ENCODE data around the gene AGAP3. TPM values are rescaled to one million over a fixed set of nuclear protein-coding genes. Genes with fewer than 3 reads are reported as not detected.

The AGAP3 gene
- total RNA-seq, 1 donor: 95.9 TPM

DNA sequence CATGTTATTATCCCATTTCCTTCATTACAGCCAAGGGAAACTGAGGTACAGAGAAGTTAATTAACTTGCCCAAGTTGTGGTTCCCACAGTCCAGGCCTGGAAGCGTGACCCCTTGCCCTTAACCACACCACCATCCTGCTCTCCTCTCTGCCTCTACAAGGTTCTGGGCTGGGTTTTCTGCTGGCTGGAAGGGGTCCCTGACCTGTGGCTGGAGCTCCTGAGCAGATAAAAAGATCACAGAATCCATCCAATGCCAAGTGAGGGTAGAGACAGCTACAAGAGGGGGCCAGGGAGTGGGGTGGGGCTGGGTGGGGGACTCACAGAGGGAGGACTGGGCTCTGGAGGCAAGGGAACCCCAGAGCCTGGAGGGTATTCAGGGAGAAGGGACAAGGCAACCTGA is 91.0 kb downstream of the AGAP3 start:
- no peak for DNase-seq (ENCODE audit: low read depth in 2 of 3, low spot score in 2 of 3)

DNA sequence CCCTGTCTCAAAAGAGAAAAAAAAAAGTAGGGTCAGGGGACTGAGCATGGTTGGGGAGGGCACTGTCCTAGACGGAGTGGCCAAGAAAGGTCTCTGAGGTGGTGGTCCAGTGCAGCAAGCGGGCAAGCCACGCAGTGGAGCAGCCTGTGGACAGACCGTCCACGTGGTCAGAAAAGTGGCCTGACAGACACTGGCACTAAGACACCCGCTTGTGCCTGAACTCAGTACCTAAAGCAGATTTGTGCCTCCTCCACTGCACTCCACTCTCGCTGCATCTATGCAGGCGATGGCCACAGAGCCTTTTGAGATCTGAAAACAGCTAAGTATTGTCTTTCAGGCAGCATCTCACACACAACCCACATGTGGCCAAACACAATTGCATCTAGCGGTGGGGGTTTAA is 92.0 kb downstream of the AGAP3 start:
- DNase-seq (ENCODE audit: low read depth in 2 of 3, low spot score in 2 of 3): no peak

DNA sequence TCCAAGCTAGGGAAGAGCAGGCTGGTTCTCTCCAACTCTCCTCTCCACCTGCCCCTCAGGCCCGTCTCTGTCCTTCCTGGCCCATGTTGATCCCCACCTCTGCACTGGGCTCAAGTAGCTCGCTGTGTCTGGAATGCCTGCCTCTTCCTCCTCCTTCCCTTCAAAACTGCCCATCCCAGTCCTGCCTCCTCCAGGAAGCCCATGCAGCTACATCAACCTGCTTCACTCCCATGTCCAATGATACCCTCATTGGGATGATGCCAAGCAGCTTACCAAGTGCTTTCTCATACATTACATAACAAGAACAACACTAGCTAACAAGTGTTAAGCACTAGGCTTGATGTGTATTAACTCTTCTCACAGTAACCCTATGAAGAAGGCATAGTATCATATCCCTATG is 92.6 kb downstream of the AGAP3 start:
- DNase-seq (ENCODE audit: low read depth in 2 of 3, low spot score in 2 of 3): no peak

- DNase-seq (ENCODE audit: low read depth in 2 of 3, low spot score in 2 of 3): no peak
Measured at GRCh38 chr7:151179287-151179860, 93.1 kb downstream of the AGAP3 start.

- DNase-seq (ENCODE audit: low read depth in 2 of 3, low spot score in 2 of 3): no peak
Measured at GRCh38 chr7:151179946-151180345, 93.7 kb downstream of the AGAP3 start.

DNA sequence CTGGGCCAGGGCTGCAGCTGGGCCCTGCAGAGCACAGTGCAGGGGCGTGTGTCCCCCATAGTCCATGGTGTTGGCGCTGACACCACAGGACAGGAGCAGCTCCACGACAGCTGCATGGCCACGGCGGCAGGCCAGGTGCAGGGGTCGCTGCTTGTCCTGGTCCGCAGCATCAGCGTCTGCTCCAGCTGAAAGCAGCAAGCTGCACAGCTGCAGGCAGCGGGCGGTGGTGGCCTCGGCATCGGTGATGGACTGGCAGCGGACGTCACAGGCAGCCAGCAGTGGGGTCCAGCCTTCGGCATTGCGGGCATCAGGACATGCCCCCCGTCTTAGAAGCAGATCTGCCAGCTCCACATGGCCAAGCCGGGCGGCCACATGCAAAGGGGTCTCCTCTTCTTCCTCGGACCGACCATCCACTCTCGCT is 94.7 kb downstream of the AGAP3 start:
- no peak for DNase-seq (ENCODE audit: low read depth in 2 of 3, low spot score in 2 of 3)

DNA sequence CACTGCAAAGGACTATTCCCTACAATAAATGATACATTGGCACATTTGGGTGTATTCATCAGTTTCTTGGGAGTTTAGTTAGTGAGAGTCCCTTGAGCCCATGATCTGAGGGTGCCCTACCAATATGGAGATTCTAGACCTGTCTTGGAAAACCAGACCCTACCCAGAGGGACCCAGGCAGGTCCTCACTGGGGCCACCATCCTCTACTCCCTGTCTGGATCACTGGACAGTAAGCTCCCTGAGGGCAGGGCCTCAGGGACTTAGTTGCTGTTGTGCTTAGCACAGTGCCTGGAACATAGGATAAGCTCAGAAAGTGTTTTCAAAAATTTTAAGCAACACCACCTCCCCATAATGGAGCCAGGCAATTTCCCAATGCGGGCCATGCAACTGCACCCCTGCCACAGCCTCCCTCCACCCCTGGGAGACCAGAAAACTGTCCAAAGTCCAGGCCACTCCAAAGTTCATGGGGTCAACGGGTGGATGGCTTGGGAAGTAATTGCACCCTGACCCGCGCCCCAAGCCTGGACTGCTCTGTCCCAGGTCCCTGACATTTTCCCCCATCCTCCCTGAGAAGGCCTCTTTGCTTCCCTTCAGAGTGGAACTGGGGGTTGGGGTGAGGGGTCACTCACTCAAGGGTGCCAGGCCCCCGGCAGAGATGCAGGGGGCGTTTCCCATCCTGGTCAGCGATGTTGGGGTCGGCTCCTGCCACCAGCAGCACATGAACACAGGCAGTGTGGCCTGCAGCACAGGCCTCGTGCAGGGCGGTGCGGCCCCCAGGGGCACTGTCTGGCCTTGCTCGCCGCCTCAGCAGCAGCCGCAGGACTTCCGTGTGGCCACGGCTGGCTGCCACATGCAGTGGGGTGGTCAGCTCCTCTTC is 99.7 kb downstream of the AGAP3 start:
- DNase-seq (ENCODE audit: low read depth in 2 of 3, low spot score in 2 of 3): no peak

GRCh38 chr7:151186640-151187408 is 100.5 kb downstream of the AGAP3 start, which contains the start of gene ASB10:
Gene ASB10, minus strand, starts transcription at chr7:151187250. Its CDS starts 120 bp downstream, at chr7:151187130.
- DNase-seq (ENCODE audit: low read depth in 2 of 3, low spot score in 2 of 3): no peak

DNA sequence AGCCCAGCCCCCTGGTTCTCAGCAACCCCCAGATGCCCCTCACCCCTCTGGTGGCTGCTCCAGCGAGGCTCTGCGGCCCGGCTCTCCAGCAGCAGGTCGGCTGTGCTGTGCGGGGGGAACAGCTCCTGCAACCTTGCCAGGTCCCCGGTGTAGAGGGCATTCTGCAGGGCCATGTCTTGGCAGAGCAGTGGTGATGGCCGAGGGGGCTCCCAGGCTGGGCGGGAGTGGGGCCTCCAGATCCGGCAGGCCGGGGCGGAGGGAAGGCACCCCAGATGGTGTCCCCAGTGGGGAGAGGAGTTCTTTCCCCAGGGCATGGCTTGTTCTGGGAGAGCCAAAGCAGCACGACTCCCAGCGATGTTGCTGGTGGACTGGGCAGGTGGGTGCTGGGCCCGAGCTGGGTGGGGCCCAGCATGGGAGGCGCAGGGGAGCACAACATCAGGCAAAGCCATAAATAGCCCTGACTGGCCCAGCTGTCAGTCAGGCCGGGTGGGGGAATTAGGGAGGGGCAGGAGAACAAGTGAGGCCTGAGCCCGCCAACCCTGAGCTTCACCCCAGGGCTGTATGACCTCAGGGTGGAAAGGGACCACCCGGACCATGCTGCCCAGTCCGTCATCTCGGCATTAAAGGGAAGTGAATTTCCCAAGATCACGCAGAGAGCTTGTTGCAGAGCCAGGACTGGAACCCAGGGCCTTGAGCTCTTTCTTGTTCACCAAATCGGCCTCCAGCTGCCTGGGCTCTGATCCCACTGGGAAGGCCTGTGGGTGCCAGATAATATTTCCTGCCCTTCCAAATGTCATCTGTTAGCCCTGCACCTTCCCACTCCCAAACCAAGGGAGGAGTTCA is 101.4 kb downstream of the AGAP3 start:
- DNase-seq (ENCODE audit: low read depth in 2 of 3, low spot score in 2 of 3): no peak

DNA sequence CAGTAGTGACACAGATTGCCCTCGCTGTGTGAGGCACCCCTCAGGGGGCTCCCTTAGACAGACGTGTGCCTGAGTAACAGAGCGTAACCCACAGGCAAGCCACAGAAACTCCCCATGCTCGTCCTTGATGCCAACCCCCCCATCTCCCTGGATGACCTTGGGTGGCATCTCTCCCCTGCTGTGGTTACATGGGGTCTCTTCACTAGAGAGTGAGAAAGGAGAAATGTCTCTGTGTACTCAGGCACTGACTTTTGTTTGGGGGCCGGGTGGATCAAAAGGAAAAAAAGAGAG is 101.9 kb downstream of the AGAP3 start:
- no peak for DNase-seq (ENCODE audit: low read depth in 2 of 3, low spot score in 2 of 3)

- DNase-seq (ENCODE audit: low read depth in 2 of 3, low spot score in 2 of 3): no peak
Measured at GRCh38 chr7:151189038-151189437, 102.8 kb downstream of the AGAP3 start.

- no peak for DNase-seq (ENCODE audit: low read depth in 2 of 3, low spot score in 2 of 3)
Measured at GRCh38 chr7:151191544-151191943, 105.3 kb downstream of the AGAP3 start.

GRCh38 chr7:151192002-151192539 is 105.8 kb downstream of the AGAP3 start:
- DNase-seq (ENCODE audit: low read depth in 2 of 3, low spot score in 2 of 3): no peak

DNA sequence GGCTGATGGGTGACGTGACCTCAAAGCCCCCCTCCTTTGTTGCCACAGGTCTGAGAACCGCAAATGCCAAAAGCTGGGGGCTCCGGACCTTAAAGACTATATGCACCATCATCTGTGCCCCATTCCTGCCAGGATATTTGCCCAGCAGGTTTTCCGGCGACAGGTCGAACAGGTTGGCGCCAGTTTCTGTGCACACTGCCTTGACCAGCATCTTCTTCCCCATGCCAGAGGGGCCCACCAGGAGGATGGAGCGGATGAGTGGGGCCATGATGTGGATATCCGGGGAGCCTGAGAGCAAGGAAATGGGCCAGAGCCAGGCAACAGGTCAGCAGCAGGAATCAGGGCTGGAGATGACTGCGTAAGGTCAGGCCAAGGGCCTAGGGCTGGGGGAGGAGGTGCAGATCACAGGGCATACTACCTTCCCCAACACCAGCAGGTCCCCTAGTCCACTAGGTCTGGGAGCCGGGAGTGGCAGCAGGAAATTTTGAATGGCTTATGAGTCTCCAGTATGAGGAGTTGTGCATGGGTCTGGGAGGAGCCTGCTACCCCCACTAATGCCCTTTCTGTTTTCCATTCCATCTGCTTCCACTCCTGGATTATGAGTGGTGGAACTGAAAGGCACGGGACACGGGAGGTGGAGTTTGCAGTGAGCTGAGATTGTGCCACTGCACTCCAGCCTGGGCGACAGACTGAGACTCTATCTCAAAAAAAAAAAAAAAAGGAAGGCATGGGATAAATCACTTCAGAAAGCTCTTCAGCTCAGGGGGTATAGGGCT is 107.1 kb downstream of the AGAP3 start:
- no peak for DNase-seq (ENCODE audit: low read depth in 2 of 3, low spot score in 2 of 3)

Other genes with a start within 250 kb of the AGAP3 start
- 1.1 TPM for gene AOC1, start 234.0 kb upstream of the AGAP3 start, total RNA-seq
- gene KCNH2, start 108.2 kb upstream of the AGAP3 start, total RNA-seq: 53.9 TPM
- 0.27 TPM for gene NOS3, start 95.5 kb upstream of the AGAP3 start, total RNA-seq
- gene ATG9B, start 62.0 kb upstream of the AGAP3 start, total RNA-seq: 2.7 TPM
- gene ABCB8, start 58.0 kb upstream of the AGAP3 start, total RNA-seq: 27.5 TPM
- 0.54 TPM for gene ASIC3, start 37.9 kb upstream of the AGAP3 start, total RNA-seq
- gene CDK5, start 28.6 kb upstream of the AGAP3 start, total RNA-seq: 17.5 TPM
- gene SLC4A2, start 26.9 kb upstream of the AGAP3 start, total RNA-seq: 41.5 TPM
- gene FASTK, start 5.7 kb upstream of the AGAP3 start, total RNA-seq: 64.4 TPM
- gene TMUB1, start 3.0 kb upstream of the AGAP3 start, total RNA-seq: 25.6 TPM
- gene GBX1, start 81.2 kb downstream of the AGAP3 start, total RNA-seq: not detected
- gene ASB10, start 100.8 kb downstream of the AGAP3 start, total RNA-seq: not detected
- not detected for gene H2BK1, start 124.0 kb downstream of the AGAP3 start, total RNA-seq
- gene ABCF2, start 140.7 kb downstream of the AGAP3 start, total RNA-seq: 32.3 TPM
- 95.3 TPM for gene CHPF2, start 146.0 kb downstream of the AGAP3 start, total RNA-seq
- gene SMARCD3, start 162.2 kb downstream of the AGAP3 start, total RNA-seq: 8.3 TPM

Data from hematopoietic multipotent progenitor cell (in vitro differentiated cells).